ENCODE results near the gene EHD4.

EHD4 gene

DNA sequence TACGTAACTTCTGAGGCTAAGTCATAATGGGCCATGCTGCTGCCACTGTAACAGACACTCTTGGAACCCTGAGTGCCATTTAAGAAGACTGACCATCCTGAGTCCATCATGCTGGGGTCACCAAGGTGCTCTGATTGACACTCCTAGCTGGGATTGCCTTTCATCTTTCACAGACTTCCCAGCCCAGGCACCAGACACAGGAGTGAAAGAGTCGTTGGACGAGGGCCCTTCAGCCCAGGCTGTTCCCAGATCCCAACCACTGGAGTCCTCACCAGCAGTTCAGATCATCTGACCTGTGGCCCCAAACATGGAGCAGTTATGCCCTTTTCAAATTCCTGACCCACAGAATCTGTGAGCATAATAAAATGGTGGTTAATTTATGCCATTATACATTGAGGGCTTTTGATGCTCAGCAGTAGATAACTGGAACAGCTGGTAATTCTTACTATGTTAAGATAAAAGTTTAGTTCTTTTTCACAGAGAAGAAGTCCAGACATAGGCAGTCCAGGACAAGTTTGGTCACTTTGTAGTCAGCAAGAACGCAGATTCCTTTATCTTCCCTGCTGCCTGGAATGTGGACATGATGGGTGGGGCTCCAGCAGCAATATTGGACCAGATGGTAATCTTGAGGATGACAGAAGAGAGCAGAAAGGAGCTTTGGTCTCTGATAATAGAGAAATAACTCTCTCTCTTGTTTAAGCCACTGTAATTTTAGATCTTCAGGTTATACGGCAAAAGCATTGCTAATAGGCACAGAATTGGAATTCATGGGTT is 7.3 kb upstream of the EHD4 start:
- no peak for DNase-seq

- DNase-seq = no peak
Observed at GRCh38 chr15:41978534-41978933, 6.2 kb upstream of the EHD4 start.

DNA sequence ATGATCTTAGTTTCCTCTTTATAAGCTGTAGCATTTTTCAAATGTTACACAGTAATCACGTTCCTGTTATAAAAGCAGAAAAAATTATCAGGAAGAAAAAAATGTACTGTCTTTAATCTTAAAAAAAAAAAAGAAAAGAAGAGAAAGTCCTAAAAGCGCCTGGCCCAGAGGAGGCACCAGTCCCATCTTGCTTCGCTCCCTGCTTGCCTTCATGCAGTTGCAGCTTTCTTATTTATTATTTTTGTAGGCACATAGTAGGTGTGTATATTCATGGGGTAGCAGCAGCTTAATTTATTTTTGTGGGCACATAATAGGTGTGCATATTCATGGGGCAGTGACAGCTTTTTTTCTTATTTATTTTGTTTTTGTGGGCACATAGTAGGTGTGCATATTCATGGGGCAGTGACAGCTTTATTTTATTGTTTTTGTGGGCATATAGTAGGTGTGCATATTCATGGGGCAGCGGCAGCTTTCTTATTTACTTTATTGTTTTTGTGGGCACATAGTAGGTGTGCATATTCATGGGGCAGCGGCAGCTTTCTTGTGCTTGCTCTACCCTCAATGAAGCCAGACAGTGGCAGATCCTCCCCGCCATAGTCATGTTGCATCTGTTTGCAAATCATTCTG is 5.5 kb upstream of the EHD4 start:
- DNase-seq = no peak

DNA sequence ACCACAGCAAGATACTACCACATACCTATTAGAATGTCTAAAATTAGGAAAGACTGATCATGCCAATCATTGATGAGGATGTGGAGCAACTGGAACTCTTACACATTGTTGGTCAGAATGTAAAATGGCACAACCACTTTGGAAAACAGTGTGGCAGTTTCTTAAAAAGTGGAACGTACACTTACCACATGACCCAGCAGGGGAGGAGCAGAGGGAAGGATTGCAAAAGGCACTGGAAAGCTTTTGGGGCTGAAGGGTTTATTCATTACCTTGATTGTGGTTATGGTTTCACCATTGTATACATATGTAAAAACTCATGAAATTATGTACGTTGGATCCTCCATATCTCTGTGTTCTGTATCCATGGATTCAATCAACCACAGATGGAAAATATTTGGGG is 3.3 kb upstream of the EHD4 start:
- no peak for DNase-seq

GRCh38 chr15:41974041-41974440 is 1.7 kb upstream of the EHD4 start:
- no peak for DNase-seq

GRCh38 chr15:41971895-41972252 is 483 bp downstream of the EHD4 start:
- no peak for DNase-seq

DNA sequence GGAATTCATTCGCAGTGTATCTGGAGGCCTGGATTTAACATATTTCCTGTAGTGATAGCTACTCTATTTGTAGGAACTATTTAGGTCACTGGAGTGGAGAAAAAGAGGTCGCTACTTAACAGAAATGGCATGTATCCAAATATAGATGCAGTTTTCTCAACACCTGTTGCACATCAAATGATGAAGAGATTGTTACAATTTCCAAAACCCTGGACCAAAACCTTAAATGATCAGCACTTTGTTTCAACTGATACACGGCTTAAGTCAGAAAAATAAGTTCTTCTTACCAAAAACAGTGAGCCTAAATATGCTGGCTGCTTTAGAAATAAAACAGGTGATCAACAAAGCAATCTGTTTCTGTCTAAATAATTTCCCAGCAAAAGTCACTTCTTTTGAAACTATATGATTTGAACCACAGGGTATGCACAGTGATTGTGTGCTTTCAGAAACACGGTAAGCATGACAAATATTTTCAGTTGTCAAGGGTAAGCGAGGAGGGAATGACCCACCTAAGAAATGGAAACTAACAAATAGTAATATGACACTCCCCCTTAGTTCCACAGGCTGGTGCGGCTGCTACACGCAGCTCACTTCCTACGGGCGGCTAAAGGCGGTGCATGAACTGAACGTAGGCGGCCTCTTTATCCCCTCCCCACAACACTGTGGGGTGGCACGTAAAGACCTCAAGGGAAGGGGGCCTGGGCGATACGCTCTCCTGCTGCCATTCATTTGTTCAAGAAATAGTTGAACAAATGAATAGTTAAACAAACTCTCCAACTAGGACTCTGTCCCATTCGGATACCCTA is 1.1 kb downstream of the EHD4 start:
- peak; percentile 81 for DNase-seq

DNA sequence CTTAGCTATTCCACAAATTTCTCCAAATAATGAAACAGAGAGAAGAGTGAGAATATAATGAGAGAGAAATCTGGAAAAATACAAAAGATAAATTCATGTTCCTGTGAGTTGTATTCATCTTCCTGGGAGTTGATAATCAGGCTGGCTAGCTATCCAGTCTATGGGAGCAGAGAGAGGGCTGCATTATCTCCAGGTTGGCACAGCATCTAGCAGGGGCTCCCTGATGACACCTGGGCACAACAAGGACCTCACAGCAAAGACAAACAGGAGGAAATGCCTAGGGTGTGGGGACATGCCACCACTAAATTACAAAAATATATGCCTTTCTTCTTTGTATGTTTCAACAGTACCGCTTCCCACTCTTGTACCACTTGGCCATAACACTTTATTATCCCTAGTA is 1.9 kb downstream of the EHD4 start:
- no peak for DNase-seq

- DNase-seq = peak; percentile 50
Observed at GRCh38 chr15:41969851-41970431, 2.4 kb downstream of the EHD4 start.

DNA sequence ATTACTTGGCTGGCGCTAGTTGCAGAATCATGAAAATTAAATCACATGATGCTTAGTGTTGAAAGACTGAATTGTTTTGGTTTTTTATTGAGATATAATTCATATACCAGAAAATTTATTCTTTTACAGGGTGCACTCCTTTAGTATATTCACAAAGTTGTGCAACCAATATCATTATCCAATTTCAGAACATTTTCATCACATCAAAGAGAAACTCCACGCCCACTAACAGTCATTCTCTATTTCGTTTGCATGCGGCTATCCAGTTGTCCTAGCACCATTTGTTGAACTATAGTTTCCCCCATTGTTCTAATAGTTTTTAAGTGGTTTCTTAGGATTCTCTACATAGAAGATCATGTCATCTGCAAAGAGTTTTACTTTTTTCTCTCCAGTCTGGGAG is 3.7 kb downstream of the EHD4 start:
- DNase-seq = no peak

GRCh38 chr15:41967506-41968206 is 4.7 kb downstream of the EHD4 start:
- peak; percentile 54 for DNase-seq

DNA sequence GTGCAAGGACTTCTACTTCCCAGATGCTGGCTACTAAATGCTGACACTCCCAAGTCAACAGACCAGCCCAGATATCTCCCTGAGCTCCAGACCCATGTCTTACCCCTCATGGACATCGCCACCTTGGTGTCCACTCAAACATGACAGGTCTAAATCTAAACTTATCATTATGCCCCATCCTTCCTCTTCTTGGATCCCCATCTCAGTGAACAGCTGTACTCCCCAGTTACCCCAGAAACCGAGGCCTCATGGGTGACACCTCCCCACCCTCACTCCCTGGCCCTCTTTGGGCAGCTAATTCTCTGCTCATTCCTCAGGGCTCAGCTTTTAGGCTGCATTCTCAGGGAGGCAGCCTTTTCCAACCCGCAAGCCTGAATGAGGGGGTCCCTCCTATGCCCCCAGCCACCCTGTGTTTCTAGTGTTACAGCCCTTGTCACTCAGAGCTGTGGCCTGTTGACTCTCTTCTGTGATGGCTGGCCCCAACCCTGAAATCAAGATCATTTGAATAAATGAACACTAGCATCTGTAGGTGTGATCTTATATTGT is 5.4 kb downstream of the EHD4 start:
- no peak for DNase-seq

GRCh38 chr15:41966414-41966812 is 5.9 kb downstream of the EHD4 start:
- DNase-seq = no peak

- DNase-seq = no peak
Observed at GRCh38 chr15:41965441-41966413, 6.6 kb downstream of the EHD4 start.

- DNase-seq = no peak
Observed at GRCh38 chr15:41961595-41962202, 10.7 kb downstream of the EHD4 start.

GRCh38 chr15:41961001-41961518 is 11.3 kb downstream of the EHD4 start:
- no peak for DNase-seq

GRCh38 chr15:41958002-41958420 is 14.3 kb downstream of the EHD4 start:
- no peak for DNase-seq

- no peak for DNase-seq
Observed at GRCh38 chr15:41957021-41957897, 15.1 kb downstream of the EHD4 start.

- no peak for DNase-seq
Observed at GRCh38 chr15:41955807-41956525, 16.4 kb downstream of the EHD4 start.
